Activated naive CD8-positive, alpha-beta T cell treated with anti-CD3 and anti-CD28 coated beads, Interleukin-2, amount 50 U/mL, for 24 hours (primary cell): ENCODE data around the gene PIEZO1.
A peak's percentile ranks its signal among the peaks of the same experiment; 100 is the strongest.

Experiments
- ATAC-seq: fragments of 150-1000 bp; cut with Tn5 transposase; one replicate; pipeline ENCODE4 v1.10.0; 2021
- DNase-seq: peaks from one replicate; pipeline ENCODE4 v3.0.0; 2021
- H3K27ac Mint-ChIP-seq: one replicate; pipeline ENCODE4 v1.8.0; 2021; ENCODE audit warnings: mild to moderate bottlenecking, mixed read lengths
- H3K27me3 Mint-ChIP-seq: one replicate; pipeline ENCODE4 v1.8.0; 2021; ENCODE audit warnings: mixed read lengths
- H3K36me3 Mint-ChIP-seq: one replicate; pipeline ENCODE4 v1.8.0; 2021; ENCODE audit warnings: low read depth, mixed read lengths
- H3K4me1 Mint-ChIP-seq: one replicate; pipeline ENCODE4 v1.8.0; 2021; ENCODE audit warnings: mixed read lengths
- H3K4me3 Mint-ChIP-seq: one replicate; pipeline ENCODE4 v1.8.0; 2021; ENCODE audit warnings: mild to moderate bottlenecking, moderate library complexity, mixed read lengths
- H3K9me3 Mint-ChIP-seq: one replicate; pipeline ENCODE4 v1.8.0; 2021; ENCODE audit warnings: mixed read lengths

The PIEZO1 gene

GRCh38 chr16:88810912-88811768 is 26.1 kb upstream of the PIEZO1 start:
- DNase-seq (peak; percentile 73), ATAC-seq (peak; percentile 38)
- H3K27me3 Mint-ChIP-seq = no peaks in the 10 kb centered on the region
- no peaks in the 10 kb centered on the region for H3K9me3 Mint-ChIP-seq
- H3K36me3 Mint-ChIP-seq = peaks cover 28% of the 10 kb centered on the region
- H3K4me1 Mint-ChIP-seq = peaks cover 24% of the 10 kb centered on the region
- peak overlapping the region; percentile 87 for H3K4me3 Mint-ChIP-seq
- peak overlapping the region; percentile 95 for H3K27ac Mint-ChIP-seq

GRCh38 chr16:88810166-88810911 is 25.3 kb upstream of the PIEZO1 start:
- ATAC-seq (peak; percentile 39), DNase-seq (peak; percentile 67)
- H3K4me1 Mint-ChIP-seq = peaks cover 24% of the 10 kb centered on the region
- peak overlapping the region; percentile 87 for H3K4me3 Mint-ChIP-seq
- peak overlapping the region; percentile 95 for H3K27ac Mint-ChIP-seq
- H3K36me3 Mint-ChIP-seq = peaks cover 28% of the 10 kb centered on the region
- no peaks in the 10 kb centered on the region for H3K27me3 Mint-ChIP-seq
- no peaks in the 10 kb centered on the region for H3K9me3 Mint-ChIP-seq

- H3K4me3 Mint-ChIP-seq = peak overlapping the region; percentile 87
- peak; percentile 31 for DNase-seq
- peaks cover 24% of the 10 kb centered on the region for H3K4me1 Mint-ChIP-seq
- peaks cover 28% of the 10 kb centered on the region for H3K36me3 Mint-ChIP-seq
- no peak for ATAC-seq
- no peaks in the 10 kb centered on the region for H3K9me3 Mint-ChIP-seq
- H3K27ac Mint-ChIP-seq = peak overlapping the region; percentile 95
- no peaks in the 10 kb centered on the region for H3K27me3 Mint-ChIP-seq
Observed at GRCh38 chr16:88809676-88810165, 24.7 kb upstream of the PIEZO1 start.

- Mint-ChIP-seq H3K4me1 (peaks cover 24% of the 10 kb centered on the region), H3K27me3 (no peaks in the 10 kb centered on the region), H3K9me3 (no peaks in the 10 kb centered on the region), H3K4me3 (peak overlapping the region; percentile 87), H3K36me3 (peaks cover 33% of the 10 kb centered on the region), H3K27ac (peak overlapping the region; percentile 69)
- no peak for DNase-seq
- no peak for ATAC-seq
Observed at GRCh38 chr16:88809068-88809675, 24.2 kb upstream of the PIEZO1 start.

- Mint-ChIP-seq H3K4me1 (peaks cover 24% of the 10 kb centered on the region), H3K9me3 (no peaks in the 10 kb centered on the region), H3K27ac (peak overlapping the region; percentile 69), H3K27me3 (no peaks in the 10 kb centered on the region), H3K4me3 (peak overlapping the region; percentile 32), H3K36me3 (peaks cover 34% of the 10 kb centered on the region)
- ATAC-seq (no peak), DNase-seq (no peak)
Observed at GRCh38 chr16:88807626-88808453, 22.8 kb upstream of the PIEZO1 start.

GRCh38 chr16:88807142-88807625 is 22.2 kb upstream of the PIEZO1 start:
- ATAC-seq = no peak
- peaks cover 24% of the 10 kb centered on the region for H3K4me1 Mint-ChIP-seq
- DNase-seq = no peak
- no peaks in the 10 kb centered on the region for H3K27me3 Mint-ChIP-seq
- H3K36me3 Mint-ChIP-seq = peaks cover 34% of the 10 kb centered on the region
- peak overlapping the region; percentile 14 for H3K4me3 Mint-ChIP-seq
- peak overlapping the region; percentile 39 for H3K27ac Mint-ChIP-seq
- no peaks in the 10 kb centered on the region for H3K9me3 Mint-ChIP-seq

GRCh38 chr16:88806491-88807111 is 21.6 kb upstream of the PIEZO1 start:
- H3K4me3 Mint-ChIP-seq = peak overlapping the region; percentile 17
- H3K4me1 Mint-ChIP-seq = peaks cover 25% of the 10 kb centered on the region
- DNase-seq (no peak), ATAC-seq (no peak)
- no peak overlapping the region for H3K27ac Mint-ChIP-seq
- H3K9me3 Mint-ChIP-seq = no peaks in the 10 kb centered on the region
- H3K36me3 Mint-ChIP-seq = peaks cover 34% of the 10 kb centered on the region
- H3K27me3 Mint-ChIP-seq = no peaks in the 10 kb centered on the region

GRCh38 chr16:88805887-88806393 is 20.9 kb upstream of the PIEZO1 start:
- Mint-ChIP-seq H3K36me3 (peaks cover 34% of the 10 kb centered on the region), H3K9me3 (no peaks in the 10 kb centered on the region), H3K27ac (no peak overlapping the region), H3K4me1 (peaks cover 30% of the 10 kb centered on the region), H3K27me3 (no peaks in the 10 kb centered on the region), H3K4me3 (peak overlapping the region; percentile 17)
- DNase-seq = no peak
- no peak for ATAC-seq

GRCh38 chr16:88805340-88805715 is 20.3 kb upstream of the PIEZO1 start:
- H3K27ac Mint-ChIP-seq = peak overlapping the region; percentile 27
- H3K4me3 Mint-ChIP-seq = peak overlapping the region; percentile 79
- ATAC-seq (no peak), DNase-seq (no peak)
- H3K9me3 Mint-ChIP-seq = no peaks in the 10 kb centered on the region
- peaks cover 29% of the 10 kb centered on the region for H3K36me3 Mint-ChIP-seq
- H3K27me3 Mint-ChIP-seq = no peaks in the 10 kb centered on the region
- H3K4me1 Mint-ChIP-seq = peaks cover 32% of the 10 kb centered on the region

GRCh38 chr16:88804552-88805339 is 19.7 kb upstream of the PIEZO1 start:
- peaks cover 23% of the 10 kb centered on the region for H3K36me3 Mint-ChIP-seq
- H3K27ac Mint-ChIP-seq = peak overlapping the region; percentile 64
- DNase-seq (no peak), ATAC-seq (peak; percentile 2)
- peak overlapping the region; percentile 79 for H3K4me3 Mint-ChIP-seq
- H3K27me3 Mint-ChIP-seq = no peaks in the 10 kb centered on the region
- H3K4me1 Mint-ChIP-seq = peaks cover 30% of the 10 kb centered on the region
- no peaks in the 10 kb centered on the region for H3K9me3 Mint-ChIP-seq

- DNase-seq (no peak), ATAC-seq (no peak)
- Mint-ChIP-seq H3K27ac (peak overlapping the region; percentile 64), H3K9me3 (no peaks in the 10 kb centered on the region), H3K27me3 (no peaks in the 10 kb centered on the region), H3K4me1 (peaks cover 27% of the 10 kb centered on the region), H3K4me3 (peak overlapping the region; percentile 79), H3K36me3 (peaks cover 18% of the 10 kb centered on the region)
Observed at GRCh38 chr16:88804173-88804551, 19.1 kb upstream of the PIEZO1 start.

- peak within 1 kb of the TSS; percentile 80 for H3K4me3 Mint-ChIP-seq
- peaks cover 21% of the 10 kb centered on the region for H3K4me1 Mint-ChIP-seq
- H3K27me3 Mint-ChIP-seq = no peaks in the 10 kb centered on the region
- peak within 1 kb of the TSS; percentile 87 for H3K27ac Mint-ChIP-seq
- H3K36me3 Mint-ChIP-seq = peaks cover 14% of the 10 kb centered on the region
- H3K9me3 Mint-ChIP-seq = no peaks in the 10 kb centered on the region
- ATAC-seq = peak; percentile 13
- peak; percentile 90 for DNase-seq
Observed at GRCh38 chr16:88803264-88803987, 18.4 kb upstream of the PIEZO1 start, which contains the start of gene CDT1. Gene CDT1 (plus strand): TSS chr16:88803789. CDS start chr16:88803832, 43 bp downstream.
